Fibroblast of lung (primary cell): ENCODE results near the gene SLC6A7. TPM values are rescaled to one million over a fixed set of nuclear protein-coding genes. Genes with fewer than 3 reads are reported as not detected.

ENCODE experiments used
- DNase-seq, 2 donors: peaks; one replicate each; pipeline versions ENCODE4 v3.0.0 to v3.0.0-alpha.2; 2010; ENCODE audit warnings: low read depth in 2 of 2
- H2AFZ ChIP-seq: 2 replicates; pipeline ENCODE4 v1.5.1; 2012; ENCODE audit warnings: low read length, control low read depth, inconsistent platforms
- H3K27ac ChIP-seq: 2 replicates; pipeline ENCODE4 v1.5.1; 2011; ENCODE audit warnings: low read length, control low read depth; ENCODE audit not compliant: insufficient read depth
- H3K27me3 ChIP-seq: 2 replicates; pipeline ENCODE4 v1.5.1; 2011; ENCODE audit warnings: mild to moderate bottlenecking, low read length; ENCODE audit not compliant: control insufficient read depth, insufficient read depth
- H3K36me3 ChIP-seq: 2 replicates; pipeline ENCODE4 v1.5.1; 2011; ENCODE audit warnings: low read length; ENCODE audit not compliant: control insufficient read depth, insufficient read depth
- H3K4me1 ChIP-seq: 2 replicates; pipeline ENCODE4 v1.5.1; 2011; ENCODE audit warnings: low read length; ENCODE audit not compliant: control insufficient read depth, insufficient read depth; ENCODE audit errors: extremely low read depth
- H3K4me2 ChIP-seq: 2 replicates; pipeline ENCODE4 v1.5.1; 2011; ENCODE audit warnings: low read length, control low read depth; ENCODE audit not compliant: insufficient read depth; ENCODE audit errors: extremely low read depth
- H3K4me3 ChIP-seq, 4 experiments: fragments of 200-600 bp in 1 of 4; sonication (generic) in 1 of 4; replicated peaks in 1 of 4; 2 replicates each; pipeline ENCODE4 v1.5.1; 2011 to 2016; ENCODE audit warnings: low read length in 4 of 4, low read depth in 3 of 4, mild to moderate bottlenecking in 3 of 4, control low read depth in 2 of 4, inconsistent platforms in 1 of 4, mixed read lengths in 1 of 4; ENCODE audit not compliant: insufficient read depth in 1 of 4; ENCODE audit errors: control extremely low read depth in 1 of 4
- H3K79me2 ChIP-seq: 2 replicates; pipeline ENCODE4 v1.5.1; 2012; ENCODE audit warnings: mild to moderate bottlenecking, low read length, inconsistent platforms; ENCODE audit not compliant: control insufficient read depth, insufficient read depth
- H3K9ac ChIP-seq: 2 replicates; pipeline ENCODE4 v1.5.1; 2011; ENCODE audit warnings: mild to moderate bottlenecking, low read length, control low read depth; ENCODE audit not compliant: insufficient read depth
- H3K9me3 ChIP-seq: 2 replicates; pipeline ENCODE4 v1.5.1; 2012; ENCODE audit warnings: low read depth, low read length; ENCODE audit not compliant: control insufficient read depth, insufficient read depth
- H4K20me1 ChIP-seq: 2 replicates; pipeline ENCODE4 v1.5.1; 2011; ENCODE audit warnings: low read length; ENCODE audit not compliant: control insufficient read depth, insufficient read depth; ENCODE audit errors: extremely low read depth
- CTCF ChIP-seq, 2 donors: IDR thresholded peaks in 1 of 2; conservative IDR thresholded peaks in 1 of 2; 1 replicate in 1 of 2; 2 replicates in 1 of 2; pipeline ENCODE4 v1.5.1; 2011 to 2012; ENCODE audit warnings: low read length in 2 of 2, control low read depth in 1 of 2, inconsistent platforms in 1 of 2, low read depth in 1 of 2, mild to moderate bottlenecking in 1 of 2
- EZH2 ChIP-seq: IDR thresholded peaks from 2 replicates; pipeline ENCODE4 v1.5.1; 2012; ENCODE audit warnings: low read length, control low read depth, mild to moderate bottlenecking; ENCODE audit errors: missing control alignments
- polyA plus RNA-seq, 2 donors: library from polyadenylated mRNA; depleted of rRNA in 1 of 2; stranded (reverse) in 1 of 2; unstranded in 1 of 2; fragments of >200 nt; gene quantifications; 2 replicates each; pipeline ENCODE4 v1.2.1, GENCODE V29; 2011 to 2012; ENCODE audit warnings: missing spikeins in 1 of 2
- total RNA-seq: library from RNA; depleted of rRNA; stranded (reverse); fragments of >200 nt; gene quantifications from 2 replicates; pipeline ENCODE4 v1.2.1, GENCODE V29; 2014

SLC6A7 gene
- total and polyA plus RNA-seq, 2 donors (not counting 1 experiment from before 2014, with no cell fraction given) = 0.02 TPM; not detected in 1

GRCh38 chr5:150248946-150249345, 59.1 kb downstream of the SLC6A7 start:
- Histone ChIP-seq H4K20me1 (no peaks in the 10 kb centered on the region), H2AFZ (no peak overlapping the region), H3K27ac (no peak overlapping the region), H3K27me3 (peaks cover 2% of the 10 kb centered on the region), H3K9ac (no peak overlapping the region), H3K4me2 (no peak overlapping the region), H3K79me2 (no peaks in the 10 kb centered on the region), H3K4me1 (peaks cover 14% of the 10 kb centered on the region), H3K36me3 (no peaks in the 10 kb centered on the region), H3K4me3 (no peak overlapping the region), H3K9me3 (no peaks in the 10 kb centered on the region)
- TF ChIP-seq CTCF (conservative IDR thresholded peaks at IDR 0.05 in 1 of 2, IDR thresholded peaks at IDR 0.05 in 1 of 2; ENCODE audit: low read depth in 1 of 2, low read length in 2 of 2) (no peak), EZH2 (no peak)
- DNase-seq = no peak

- peaks cover 2% of the 10 kb centered on the region for H3K27me3 ChIP-seq
- H3K27ac ChIP-seq = no peak overlapping the region
- DNase-seq = no peak
- no peaks in the 10 kb centered on the region for H3K79me2 ChIP-seq
- no peaks in the 10 kb centered on the region for H3K9me3 ChIP-seq
- TF ChIP-seq EZH2 = no peak
- no peak for TF ChIP-seq CTCF (conservative IDR thresholded peaks at IDR 0.05 in 1 of 2, IDR thresholded peaks at IDR 0.05 in 1 of 2; ENCODE audit: low read depth in 1 of 2, low read length in 2 of 2)
- H3K36me3 ChIP-seq = no peaks in the 10 kb centered on the region
- H3K4me3 ChIP-seq = no peak overlapping the region
- H3K4me1 ChIP-seq = peaks cover 12% of the 10 kb centered on the region
- no peak overlapping the region for H2AFZ ChIP-seq
- no peak overlapping the region for H3K4me2 ChIP-seq
- H4K20me1 ChIP-seq = no peaks in the 10 kb centered on the region
- no peak overlapping the region for H3K9ac ChIP-seq
Measured at GRCh38 chr5:150249744-150250143, 59.9 kb downstream of the SLC6A7 start.

GRCh38 chr5:150251504-150251903, 61.6 kb downstream of the SLC6A7 start:
- H3K36me3 ChIP-seq = no peaks in the 10 kb centered on the region
- H3K27me3 ChIP-seq = peaks cover 2% of the 10 kb centered on the region
- H3K27ac ChIP-seq = no peak overlapping the region
- no peaks in the 10 kb centered on the region for H3K4me1 ChIP-seq
- no peaks in the 10 kb centered on the region for H4K20me1 ChIP-seq
- no peak for TF ChIP-seq CTCF (conservative IDR thresholded peaks at IDR 0.05 in 1 of 2, IDR thresholded peaks at IDR 0.05 in 1 of 2; ENCODE audit: low read depth in 1 of 2, low read length in 2 of 2)
- no peak for TF ChIP-seq EZH2
- no peak overlapping the region for H3K4me3 ChIP-seq
- DNase-seq = no peak
- no peaks in the 10 kb centered on the region for H3K9me3 ChIP-seq
- no peak overlapping the region for H3K9ac ChIP-seq
- H3K4me2 ChIP-seq = no peak overlapping the region
- H3K79me2 ChIP-seq = no peaks in the 10 kb centered on the region
- H2AFZ ChIP-seq = no peak overlapping the region
